GM19043 (cell line): ENCODE results near the gene KNG1.
"Not testable (repeated sequence)": the region's sequence is repeated elsewhere in the genome, so short reads cannot be mapped to it uniquely, and the experiment has no call there.

ENCODE experiments used
- ATAC-seq: cut with Tn5 transposase; IDR thresholded peaks from one replicate; pipeline ENCODE4 v1.9.1; 2021; ENCODE audit warnings: low read depth; ENCODE audit not compliant: unreplicated experiment

KNG1 gene

DNA sequence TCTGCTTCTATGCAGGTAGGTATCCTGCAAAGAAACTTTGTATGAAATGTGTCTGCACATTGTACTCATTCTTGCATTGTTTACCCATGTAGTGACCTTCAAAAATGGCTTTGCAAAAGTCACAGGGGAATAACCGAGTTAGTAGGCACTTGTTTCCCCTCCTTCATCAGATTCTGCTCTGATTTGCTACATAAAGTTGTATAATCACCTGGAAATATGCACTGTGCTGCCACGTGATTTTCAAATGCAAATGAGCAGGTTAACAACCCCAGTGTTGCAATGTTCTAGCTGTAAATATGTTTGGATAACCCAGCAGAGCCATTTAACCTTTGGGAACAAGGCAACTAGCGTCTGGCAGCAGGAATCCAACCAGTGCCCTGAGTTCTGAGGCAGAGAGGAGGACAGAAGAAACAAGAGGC is at the start of gene KNG1:
TSS of gene KNG1 (plus strand) at position 321 of the 419 bp plus-strand sequence. CDS start 184 bp downstream, outside the sequence.
- no peak for ATAC-seq

DNA sequence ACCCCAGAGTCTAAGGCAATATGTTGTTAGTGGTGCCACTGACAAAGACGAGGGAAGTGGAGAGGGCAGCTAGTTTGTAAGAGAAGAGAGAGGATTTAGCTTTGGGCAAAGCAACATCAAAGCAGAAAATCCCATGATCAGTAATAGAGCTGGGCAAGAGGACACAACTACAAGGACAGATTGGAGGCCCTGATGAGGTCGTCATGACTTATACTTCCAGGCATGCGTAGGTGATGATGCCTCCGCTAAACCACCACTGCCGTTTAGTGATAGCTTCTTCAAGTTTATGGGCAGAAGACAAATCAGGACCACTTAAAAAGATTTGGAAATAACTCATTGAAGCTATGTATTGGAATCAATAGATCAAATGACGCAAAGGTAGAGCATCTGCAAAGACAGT is 48.7 kb upstream of the KNG1 start:
- ATAC-seq, result no peak

DNA sequence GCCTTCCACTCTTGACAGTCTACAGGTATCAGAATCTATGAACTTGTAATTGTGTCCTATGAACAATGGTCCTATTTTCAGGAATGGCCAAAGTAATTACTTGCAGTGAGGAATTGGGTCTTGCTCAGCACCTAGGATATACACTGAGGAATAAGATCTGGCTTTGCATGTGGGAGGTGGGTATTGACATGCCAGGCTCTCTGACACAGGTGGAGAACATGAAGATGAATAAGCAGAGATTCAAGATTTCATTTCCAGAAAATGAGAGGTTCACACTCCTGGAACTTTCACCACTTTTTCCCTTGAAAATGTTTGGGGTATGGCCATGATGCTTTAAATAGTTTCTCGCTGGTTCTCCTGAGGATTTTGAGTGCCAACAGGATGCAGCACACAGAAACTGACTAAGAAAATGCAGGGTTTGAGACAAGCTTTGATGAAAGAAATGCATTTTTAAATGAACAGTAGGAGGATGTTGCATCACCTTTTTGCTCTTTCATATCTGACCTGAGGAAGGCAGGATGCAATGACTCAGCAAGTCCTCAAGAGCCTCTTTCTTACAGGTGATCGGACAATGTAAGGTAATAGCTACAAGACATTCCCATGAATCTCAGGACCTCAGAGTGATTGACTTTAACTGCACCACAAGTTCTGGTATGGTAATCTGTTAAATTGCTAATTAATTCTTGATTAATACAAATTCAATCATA is 47.6 kb upstream of the KNG1 start:
- no peak for ATAC-seq

DNA sequence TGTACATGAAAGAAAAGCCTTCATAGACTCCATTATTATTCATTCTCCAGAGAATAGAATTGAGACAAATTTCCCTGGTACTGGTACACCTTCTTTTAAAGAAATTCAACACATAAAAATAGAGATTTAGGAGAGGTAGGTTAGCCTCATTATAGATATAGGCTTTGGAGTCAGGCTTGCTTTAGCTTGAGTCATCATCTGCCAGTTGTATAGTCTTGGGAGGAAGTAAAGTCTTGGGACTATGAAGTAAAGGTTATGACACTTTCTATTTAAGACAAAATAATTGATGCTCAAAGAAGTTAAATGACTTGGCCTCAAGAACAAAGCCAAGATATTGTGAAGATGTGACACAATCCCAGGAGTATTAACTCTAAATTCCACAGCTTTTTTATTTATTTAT is 47.0 kb upstream of the KNG1 start:
- no peak for ATAC-seq

DNA sequence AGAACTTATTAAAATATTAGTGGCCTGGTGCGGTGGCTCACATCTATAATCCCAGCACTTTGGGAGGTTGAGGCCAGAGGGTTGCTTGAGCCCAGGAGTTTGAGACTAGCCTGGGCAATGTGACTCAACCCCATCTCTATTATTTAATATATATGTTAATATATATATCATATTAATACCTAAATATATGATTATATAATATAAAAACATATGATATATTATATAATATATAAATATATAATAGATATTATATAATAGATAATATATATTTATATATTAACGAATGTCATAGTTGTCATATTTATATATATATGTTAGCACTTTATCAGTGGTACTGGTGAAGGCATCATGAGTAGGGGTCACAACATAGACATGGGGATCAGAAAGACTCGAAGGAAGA is 46.1 kb upstream of the KNG1 start:
- no peak for ATAC-seq

DNA sequence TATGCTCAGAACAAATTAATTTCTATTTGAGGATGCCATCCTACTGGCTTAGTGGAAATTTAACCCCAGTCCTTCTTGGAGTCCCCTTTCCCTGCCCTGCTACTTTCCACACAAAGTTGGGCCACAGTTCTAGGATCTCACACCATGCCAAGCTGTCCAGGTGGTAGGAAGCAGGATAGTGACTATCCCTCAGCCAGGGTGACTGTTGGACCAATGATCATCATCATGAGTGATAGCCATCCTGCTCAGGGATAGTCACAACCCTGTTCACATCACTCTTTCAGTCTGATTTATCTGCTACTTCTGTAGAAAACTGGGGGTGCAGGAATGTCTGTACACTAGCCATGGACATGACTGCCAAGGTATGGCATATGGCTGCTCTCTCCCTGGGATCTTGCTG is 38.6 kb upstream of the KNG1 start:
- no peak for ATAC-seq

DNA sequence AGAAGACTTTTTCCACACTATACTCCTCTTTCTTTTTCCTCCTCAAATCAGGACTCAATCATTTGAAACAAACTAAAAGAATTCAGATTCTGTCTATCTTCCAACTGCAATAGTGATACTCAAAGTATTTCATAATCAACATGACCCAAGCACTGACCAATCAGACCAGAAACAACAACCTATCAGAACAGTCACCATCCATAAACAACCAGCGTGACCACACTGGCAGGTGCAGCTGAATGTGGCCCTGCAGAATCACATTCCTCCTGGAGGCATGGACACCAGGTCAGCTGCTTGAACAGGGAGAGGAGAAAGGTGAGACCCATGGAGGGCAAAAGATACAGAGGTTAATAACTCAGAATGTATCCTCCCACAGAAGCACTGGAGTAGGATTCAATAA is 38.0 kb upstream of the KNG1 start:
- ATAC-seq, result no peak

DNA sequence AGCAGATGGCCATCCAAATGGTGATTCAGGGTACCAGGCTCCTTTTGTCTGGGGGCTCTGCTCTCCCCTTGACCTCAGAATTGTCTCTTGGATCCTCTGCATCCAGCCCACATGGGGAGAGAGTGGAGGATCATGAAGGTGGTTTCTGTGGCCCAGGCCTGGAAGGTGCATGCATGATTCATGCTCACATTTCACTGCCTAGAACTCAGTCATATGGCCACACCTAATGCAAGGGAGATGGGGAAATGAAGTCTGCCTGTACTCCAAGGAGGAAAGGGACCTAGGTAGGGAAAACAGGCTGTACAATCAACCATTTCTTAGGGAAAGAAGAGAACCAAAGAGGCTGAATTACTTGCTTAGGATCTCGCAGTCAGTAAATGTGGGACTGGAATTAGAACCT is 36.3 kb upstream of the KNG1 start:
- no peak for ATAC-seq

DNA sequence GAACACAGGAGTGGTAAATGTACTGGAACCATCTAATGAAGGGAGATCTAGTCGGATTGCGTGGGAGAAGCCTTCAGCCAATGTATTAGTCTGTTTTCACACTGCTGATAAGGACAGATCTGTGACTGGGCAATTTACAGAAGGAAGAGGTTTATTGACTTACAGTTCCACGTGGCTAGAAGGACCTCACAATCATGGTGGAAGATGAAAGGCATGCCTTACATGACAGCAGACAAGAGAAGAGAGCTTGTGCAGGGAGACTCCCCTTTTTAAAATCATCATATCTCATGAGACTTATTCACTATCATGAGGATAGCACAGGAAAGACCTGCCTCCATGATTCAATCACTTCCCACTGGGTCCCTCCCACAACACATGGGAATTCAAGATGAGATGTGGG is 34.3 kb upstream of the KNG1 start:
- no peak for ATAC-seq

DNA sequence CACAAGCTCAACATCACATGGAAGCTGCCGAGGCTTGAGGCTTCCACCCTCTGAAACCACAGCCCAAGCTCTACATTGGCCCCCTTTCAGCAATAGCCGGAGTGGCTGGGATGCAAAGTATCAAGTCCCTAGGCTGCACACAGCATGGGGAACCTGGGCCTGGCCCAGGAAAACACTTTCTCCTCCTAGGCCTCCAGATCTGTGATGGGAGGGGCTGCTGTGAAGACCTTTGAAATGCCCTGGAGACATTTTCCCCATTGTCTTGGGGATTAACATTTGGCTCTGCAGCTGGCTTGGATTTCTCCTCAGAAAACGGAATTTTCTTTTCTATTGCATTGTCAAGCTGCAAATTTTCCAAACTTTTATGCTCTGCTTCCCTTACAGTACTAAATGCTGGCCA is 33.2 kb upstream of the KNG1 start:
- no peak for ATAC-seq

DNA sequence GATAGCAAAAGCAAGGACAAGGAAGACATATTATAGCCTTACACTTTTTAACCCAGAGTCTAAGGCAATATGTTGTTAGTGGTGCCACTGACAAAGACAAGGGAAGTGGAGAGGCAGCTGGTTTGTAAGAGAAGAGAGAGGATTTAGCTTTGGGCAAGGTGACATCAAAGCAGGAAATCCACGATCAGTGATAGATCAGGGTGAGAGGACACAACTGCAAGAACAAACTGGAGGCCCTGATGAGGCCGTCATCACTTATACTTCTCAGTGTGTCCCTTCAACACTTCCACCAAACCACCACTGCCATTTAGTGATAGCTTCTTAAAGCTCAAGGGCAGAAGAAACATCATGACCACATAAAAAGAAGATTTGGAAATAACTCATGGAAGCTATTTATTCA is 30.7 kb upstream of the KNG1 start:
- ATAC-seq, result not testable (repeated sequence)

DNA sequence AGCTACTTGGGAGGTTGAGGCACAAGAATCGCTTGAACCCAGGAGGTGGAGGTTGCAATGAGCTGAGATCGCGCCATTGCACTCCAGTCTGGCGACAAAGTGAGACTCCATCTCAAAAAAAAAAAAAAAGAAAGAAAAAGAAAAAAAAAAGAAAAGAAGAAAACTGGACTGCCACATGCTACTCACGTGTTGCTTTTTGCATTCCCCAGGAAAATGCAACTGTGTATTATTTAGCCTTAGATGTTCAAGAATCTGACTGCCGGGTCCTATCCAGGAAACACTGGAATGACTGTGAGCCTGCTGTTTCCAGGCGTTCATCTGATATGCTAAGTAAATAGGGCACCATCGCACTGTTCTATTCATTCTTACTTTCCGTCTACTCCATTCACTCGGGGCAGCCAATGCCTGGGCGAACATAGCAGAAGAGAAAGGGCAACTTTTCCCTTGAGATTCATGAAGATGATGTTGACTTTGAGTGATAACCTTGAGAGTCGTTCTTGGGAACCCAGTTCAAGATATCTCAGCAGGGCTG is 30.0 kb upstream of the KNG1 start:
- ATAC-seq, result no peak

DNA sequence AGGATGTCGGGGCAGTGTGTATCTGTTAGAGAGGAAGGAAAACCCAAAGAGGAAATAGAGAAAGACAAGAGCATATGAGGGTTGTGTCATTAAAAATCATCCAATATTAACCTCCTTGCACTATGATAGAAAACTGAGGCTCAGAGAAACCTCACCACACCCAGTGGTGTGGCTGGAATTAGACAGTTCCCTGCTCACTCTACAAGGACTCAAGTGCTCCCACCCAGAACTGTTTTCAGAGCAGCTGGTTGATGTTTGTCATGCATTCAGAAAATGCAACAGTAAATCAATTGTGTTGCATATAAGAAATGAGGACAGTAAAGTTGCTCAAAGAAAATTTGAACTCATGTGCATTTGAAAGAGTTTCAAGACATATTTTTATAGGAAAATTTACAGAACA is 26.9 kb upstream of the KNG1 start:
- not testable (repeated sequence) for ATAC-seq

DNA sequence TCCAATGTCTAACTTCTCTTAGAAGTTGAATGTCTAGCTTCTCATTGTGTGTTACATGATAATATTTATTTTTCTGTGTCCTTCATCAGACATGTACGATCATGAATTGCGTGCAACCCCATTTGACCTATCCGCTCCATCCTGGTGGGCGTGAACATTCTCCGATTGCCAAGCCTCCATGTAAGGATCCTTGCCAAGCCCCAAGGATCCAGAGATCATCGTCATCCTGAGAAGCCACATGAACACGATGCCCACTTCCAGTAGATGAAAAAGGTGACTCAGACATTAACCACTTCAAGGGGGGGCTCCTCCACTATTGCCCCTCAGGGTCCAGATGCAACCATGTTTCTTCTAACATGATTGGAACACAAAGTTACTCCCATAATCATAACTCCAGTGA is 25.5 kb upstream of the KNG1 start:
- ATAC-seq, result no peak

DNA sequence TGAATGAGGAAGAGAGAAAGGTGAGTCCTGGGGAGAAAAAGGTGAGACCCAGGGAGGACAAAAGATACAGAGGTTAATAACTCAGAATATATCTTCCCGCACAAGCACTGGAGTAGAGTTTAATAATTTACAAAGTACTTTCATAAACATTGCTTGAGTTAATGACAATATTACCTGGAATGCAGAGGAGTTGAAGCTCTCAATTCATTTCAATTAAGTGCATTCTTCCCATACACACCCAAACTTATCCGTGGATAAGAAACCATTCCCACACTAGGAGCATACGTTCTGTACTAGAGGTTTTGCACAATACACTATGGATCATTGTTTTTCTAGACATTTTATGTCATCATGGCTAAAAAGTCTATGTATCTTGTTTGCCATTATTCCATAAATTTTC is 23.3 kb upstream of the KNG1 start:
- ATAC-seq, result no peak

DNA sequence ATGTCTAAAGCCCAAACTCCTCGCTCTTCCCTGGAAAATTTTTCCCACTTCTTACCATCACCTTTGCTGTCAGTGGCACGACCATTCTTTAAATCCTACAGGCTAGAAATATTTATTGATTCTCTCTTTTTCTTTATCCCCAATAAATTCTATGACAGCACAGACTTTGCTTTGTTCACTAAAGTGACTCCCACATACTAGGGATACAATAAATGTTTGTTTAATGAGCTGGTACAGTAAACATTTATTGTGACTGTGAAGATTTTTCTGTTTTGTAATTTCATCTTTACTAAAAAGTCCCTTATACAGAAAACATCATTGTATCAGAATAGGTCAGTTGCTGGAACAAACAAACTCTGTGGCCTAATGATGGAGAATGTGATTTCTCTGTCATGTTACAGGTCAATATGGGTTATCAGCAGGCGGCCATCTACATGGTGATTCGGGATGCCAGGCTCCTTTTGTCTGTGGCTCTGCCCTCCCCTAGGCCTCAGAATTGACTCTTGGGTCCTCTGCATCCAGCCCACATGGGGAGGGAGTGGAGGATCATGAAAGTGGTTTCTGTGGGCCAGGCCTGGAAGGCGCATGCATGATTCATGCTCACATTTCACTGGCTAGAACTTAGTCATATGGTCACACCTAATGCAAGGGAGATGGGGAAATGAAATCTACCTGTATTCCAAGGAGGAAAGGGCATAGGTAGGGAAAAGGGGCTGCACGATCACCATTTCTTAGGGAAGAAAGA is 22.7 kb upstream of the KNG1 start:
- ATAC-seq, result no peak

DNA sequence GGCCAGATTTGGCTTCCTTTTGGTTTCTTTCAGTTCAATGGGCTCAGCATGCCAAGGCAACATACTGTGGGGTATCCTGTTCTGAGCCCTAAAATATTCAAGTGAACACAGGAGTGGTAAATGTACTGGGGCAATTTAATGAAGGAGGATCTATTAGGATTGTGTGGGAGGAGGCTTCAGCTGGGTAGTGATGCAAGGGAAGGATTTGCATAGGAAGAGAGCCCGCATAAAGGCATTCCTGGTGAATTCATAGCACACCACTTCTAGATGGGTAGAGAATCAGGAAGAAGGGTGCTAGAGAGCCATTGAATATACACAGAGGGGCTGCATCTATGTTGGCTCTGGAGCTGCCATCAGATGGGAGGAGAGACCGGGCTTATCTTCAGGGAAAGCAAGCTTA is 20.6 kb upstream of the KNG1 start:
- ATAC-seq, result no peak

DNA sequence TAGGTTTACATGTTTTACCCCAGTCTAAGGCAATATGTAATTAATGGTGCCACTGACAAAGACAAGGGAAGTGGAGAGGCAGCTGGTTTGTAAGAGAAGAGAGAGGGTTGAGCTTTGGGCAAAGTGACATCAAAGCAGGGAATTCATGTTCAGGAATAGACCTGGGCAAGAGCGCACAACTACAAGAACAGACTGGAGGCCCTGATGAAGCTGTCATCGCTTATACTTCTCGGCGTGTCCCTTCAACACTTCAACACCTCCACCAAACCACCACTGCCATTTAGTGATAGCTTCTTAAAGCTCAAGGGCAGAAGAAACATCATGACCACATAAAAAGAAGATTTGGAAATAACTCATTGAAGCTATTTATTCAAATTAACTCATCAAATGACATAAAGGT is 19.6 kb upstream of the KNG1 start:
- no peak for ATAC-seq

DNA sequence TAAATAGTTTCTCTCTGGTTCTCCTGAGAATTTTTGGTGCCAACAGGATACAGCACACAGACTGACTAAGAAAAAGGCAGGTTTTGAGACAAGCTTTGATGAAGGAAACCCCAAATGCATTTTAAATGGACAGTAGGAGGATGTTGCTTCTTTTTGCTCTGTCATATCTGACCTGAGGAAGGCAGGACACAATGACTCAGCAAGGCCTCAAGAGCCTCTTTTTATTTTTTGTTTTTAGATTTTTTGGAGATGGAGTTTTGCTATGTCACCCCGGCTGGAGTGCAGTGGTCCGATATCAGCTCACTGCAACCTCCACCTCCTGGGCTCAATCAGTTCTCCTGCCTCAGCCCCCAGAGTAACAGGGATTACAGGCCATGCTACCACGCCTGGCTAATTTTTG is 16.9 kb upstream of the KNG1 start:
- no peak for ATAC-seq

DNA sequence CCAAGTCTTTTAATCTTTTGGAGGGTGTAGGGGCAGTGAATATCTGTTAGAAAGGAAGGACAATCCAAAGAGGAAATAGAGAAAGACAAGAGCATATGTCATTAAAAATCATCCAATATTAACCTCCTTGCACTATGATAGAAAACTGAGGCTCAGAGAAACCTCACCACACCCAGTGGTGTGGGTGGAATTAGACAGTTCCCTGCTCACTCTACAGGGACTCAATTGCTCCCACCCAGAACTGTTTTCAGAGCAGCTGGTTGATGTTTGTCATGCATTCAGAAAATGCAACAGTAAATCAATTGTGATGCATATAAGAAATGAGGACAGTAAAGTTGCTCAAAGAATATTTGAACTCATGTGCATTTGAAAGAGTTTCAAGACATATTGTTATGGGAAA is 14.7 kb upstream of the KNG1 start:
- not testable (repeated sequence) for ATAC-seq

DNA sequence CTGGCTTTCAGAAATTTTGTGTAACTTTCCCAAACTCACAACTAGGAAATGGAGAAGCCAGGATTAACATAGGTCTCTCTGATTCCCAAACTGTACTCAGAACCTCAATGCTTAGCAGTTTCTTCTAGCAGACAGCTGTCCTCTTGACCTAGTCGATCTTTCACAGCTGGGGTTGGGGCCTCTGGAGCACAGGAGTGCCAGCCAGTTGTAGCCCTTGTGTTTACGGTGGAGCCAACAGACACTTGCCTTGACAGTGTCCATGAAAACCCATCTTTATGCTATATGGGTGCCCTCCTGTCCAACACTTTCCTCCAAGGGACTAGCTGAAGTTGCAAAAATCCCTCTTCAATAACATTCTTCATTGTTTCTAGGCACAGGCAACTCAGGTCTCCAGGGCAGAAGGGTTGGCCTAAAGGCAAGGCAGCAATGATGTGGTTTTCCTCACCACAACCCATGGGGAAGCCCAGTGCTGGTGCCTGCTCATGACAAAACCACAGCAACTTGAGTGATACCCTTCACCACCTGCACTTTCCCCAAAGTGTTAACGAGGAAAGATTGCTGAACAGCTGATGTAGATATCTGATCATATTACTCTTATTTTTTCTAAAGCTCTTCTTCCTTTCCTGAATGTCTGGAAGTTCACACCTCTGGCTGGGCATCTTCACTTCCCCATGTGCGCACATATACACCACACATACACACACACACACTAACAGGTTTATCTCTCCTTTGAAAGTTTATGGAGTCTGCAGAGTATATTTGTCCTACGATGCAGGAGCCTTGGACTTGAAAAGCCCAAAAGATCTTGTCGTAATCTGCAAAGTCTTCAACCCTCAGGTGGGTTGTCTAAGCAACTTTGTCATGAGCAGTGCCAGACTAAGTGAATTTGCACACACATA is 11.0 kb upstream of the KNG1 start:
- no peak for ATAC-seq
